ENCODE measurements around the gene PLA2G7. TPM values are rescaled to one million over a fixed set of nuclear protein-coding genes. Genes with fewer than 3 reads are reported as not detected.

PLA2G7 gene
- total and polyA plus RNA-seq, 10 of the 15 experiments (the other 5 are each of a cell fraction or from before 2014, with no cell fraction given), result not detected

GRCh38 chr6:46690141-46690755 is 44.9 kb downstream of the PLA2G7 start (continued):
- no peak for TF ChIP-seq ZBTB11 (CRISPR knock-in tag; IDR thresholded peaks at IDR 0.05)
- no peak for TF ChIP-seq CTCF (IDR thresholded peaks at IDR 0.05 in 2 of 3, conservative IDR thresholded peaks at IDR 0.05 in 1 of 3; ENCODE audit: control insufficient read depth in 2 of 3, extremely low read depth in 1 of 3, insufficient read depth in 1 of 3, low read depth in 3 of 3, low read length in 3 of 3)
- no peak for TF ChIP-seq SUZ12 (IDR thresholded peaks at IDR 0.05; ENCODE audit: unreplicated experiment)
- no peak for TF ChIP-seq MXI1 (IDR thresholded peaks at IDR 0.05; ENCODE audit: low read depth, low read length)
- no peak for TF ChIP-seq SIX5 (IDR thresholded peaks at IDR 0.05; ENCODE audit: low read depth, low read length, severe bottlenecking)
- no peak for TF ChIP-seq ZSCAN29 (IDR thresholded peaks at IDR 0.05)
- no peak for TF ChIP-seq ASH2L (IDR thresholded peaks at IDR 0.05; ENCODE audit: borderline replicate concordance, low read depth)
- no peak for TF ChIP-seq CHD1 (IDR thresholded peaks at IDR 0.05; ENCODE audit: low read depth, low read length)

All from GM12878 (cell line).